IPS DF 6.9 (cell line): ENCODE data around the gene CA9.

ENCODE experiments used
- DNase-seq: peaks from one replicate; pipeline ENCODE4 v3.0.0-alpha.2; 2013; ENCODE audit warnings: low read depth, low spot score
- H3K27ac ChIP-seq: one replicate; pipeline ENCODE4 v1.5.1; 2013; ENCODE audit warnings: low read length, control low read depth
- H3K27me3 ChIP-seq: 2 replicates; pipeline ENCODE4 v1.6.1; 2013; ENCODE audit warnings: mild to moderate bottlenecking, low read length; ENCODE audit not compliant: control insufficient read depth, insufficient read depth
- H3K36me3 ChIP-seq: 2 replicates; pipeline ENCODE4 v1.6.1; 2013; ENCODE audit warnings: low read length; ENCODE audit not compliant: control insufficient read depth, insufficient read depth
- H3K4me1 ChIP-seq: 2 replicates; pipeline ENCODE4 v1.6.1; 2013; ENCODE audit warnings: low read length; ENCODE audit not compliant: control insufficient read depth, insufficient read depth
- H3K4me3 ChIP-seq: 2 replicates; pipeline ENCODE4 v1.5.1; 2013; ENCODE audit warnings: mild to moderate bottlenecking, low read length
- H3K9me3 ChIP-seq: 2 replicates; pipeline ENCODE4 v1.6.1; 2013; ENCODE audit warnings: low read length, inconsistent platforms; ENCODE audit not compliant: control insufficient read depth, insufficient read depth
- WGBS: extraction: QIAGEN DNeasy Blood & Tissue Kit; methylation state at CpG from one replicate; pipeline ENCODE4 v1.1.7; 2013; ENCODE audit warnings: mixed read lengths, missing lambda C conversion rate; ENCODE audit not compliant: insufficient read length, insufficient coverage; 5-methylcytosine and 5-hydroxymethylcytosine counted together

CA9 gene

GRCh38 chr9:35685506-35685905, 11.8 kb downstream of the CA9 start:
- H3K9me3 ChIP-seq, result no peaks in the 10 kb centered on the region
- H3K27ac ChIP-seq, result no peak overlapping the region
- peaks cover under 1% of the 10 kb centered on the region for H3K4me1 ChIP-seq
- no peak for DNase-seq
- no peak overlapping the region for H3K4me3 ChIP-seq
- H3K27me3 ChIP-seq, result no peaks in the 10 kb centered on the region
- no CpG with 5 or more reads among the region's 13 CpGs for WGBS
- peaks cover 43% of the 10 kb centered on the region for H3K36me3 ChIP-seq

GRCh38 chr9:35686222-35687203, 12.8 kb downstream of the CA9 start:
- Histone ChIP-seq H3K4me1 (peaks cover 2% of the 10 kb centered on the region; the same call in 1 of the 2 replicates), H3K4me3 (no peak overlapping the region), H3K36me3 (peaks cover 43% of the 10 kb centered on the region), H3K27ac (no peak overlapping the region), H3K27me3 (no peaks in the 10 kb centered on the region), H3K9me3 (no peaks in the 10 kb centered on the region)
- WGBS, result no CpG with 5 or more reads among the region's 11 CpGs
- DNase-seq, result no peak

GRCh38 chr9:35687306-35687705, 13.6 kb downstream of the CA9 start:
- Histone ChIP-seq H3K9me3 (no peaks in the 10 kb centered on the region), H3K4me1 (peaks cover 2% of the 10 kb centered on the region; the same call in 1 of the 2 replicates), H3K27me3 (no peaks in the 10 kb centered on the region), H3K4me3 (no peak overlapping the region), H3K36me3 (peaks cover 41% of the 10 kb centered on the region), H3K27ac (no peak overlapping the region)
- DNase-seq, result no peak
- WGBS, result no CpG with 5 or more reads among the region's 2 CpGs

GRCh38 chr9:35687972-35688557, 14.3 kb downstream of the CA9 start:
- peaks cover 33% of the 10 kb centered on the region for H3K36me3 ChIP-seq
- no peak overlapping the region for H3K27ac ChIP-seq
- no peak overlapping the region for H3K4me3 ChIP-seq
- H3K27me3 ChIP-seq, result no peaks in the 10 kb centered on the region
- H3K4me1 ChIP-seq, result peaks cover 2% of the 10 kb centered on the region; the same call in 1 of the 2 replicates
- no CpG with 5 or more reads among the region's 2 CpGs for WGBS
- DNase-seq, result no peak
- no peaks in the 10 kb centered on the region for H3K9me3 ChIP-seq

- Histone ChIP-seq H3K27me3 (no peaks in the 10 kb centered on the region), H3K4me1 (peaks cover 2% of the 10 kb centered on the region; the same call in 1 of the 2 replicates), H3K9me3 (no peaks in the 10 kb centered on the region), H3K4me3 (peak overlapping the region; percentile 61; the same call in 1 of the 2 replicates), H3K27ac (no peak overlapping the region), H3K36me3 (peaks cover 26% of the 10 kb centered on the region)
- no peak for DNase-seq
- WGBS, result no CpG with 5 or more reads among the region's 12 CpGs
Observed at GRCh38 chr9:35688558-35689541, 15.1 kb downstream of the CA9 start.

- Histone ChIP-seq H3K27ac (no peak within 1 kb of the TSS), H3K4me1 (peaks cover 2% of the 10 kb centered on the region; the same call in 1 of the 2 replicates), H3K27me3 (no peaks in the 10 kb centered on the region), H3K36me3 (peaks cover 19% of the 10 kb centered on the region), H3K4me3 (peak within 1 kb of the TSS; percentile 61), H3K9me3 (no peaks in the 10 kb centered on the region)
- WGBS, result no CpG with 5 or more reads among the region's 61 CpGs
- no peak for DNase-seq
Observed at GRCh38 chr9:35689542-35690293, 16.0 kb downstream of the CA9 start, which contains the start of gene TPM2. TPM2 (minus strand) TSS chr9:35689925; CDS start chr9:35689817, 108 bp downstream.

- Histone ChIP-seq H3K9me3 (no peaks in the 10 kb centered on the region), H3K36me3 (peaks cover 14% of the 10 kb centered on the region), H3K27me3 (no peaks in the 10 kb centered on the region), H3K4me1 (peaks cover 2% of the 10 kb centered on the region; the same call in 1 of the 2 replicates), H3K27ac (no peak overlapping the region), H3K4me3 (peak overlapping the region; percentile 61)
- DNase-seq, result no peak
- WGBS, result no CpG with 5 or more reads among the region's 21 CpGs
Observed at GRCh38 chr9:35690294-35690613, 16.5 kb downstream of the CA9 start.

- Histone ChIP-seq H3K27me3 (no peaks in the 10 kb centered on the region), H3K9me3 (no peaks in the 10 kb centered on the region), H3K4me1 (peaks cover 2% of the 10 kb centered on the region; the same call in 1 of the 2 replicates), H3K4me3 (peak overlapping the region; percentile 61), H3K36me3 (peaks cover 8% of the 10 kb centered on the region; the same call in 1 of the 2 replicates), H3K27ac (no peak overlapping the region)
- no peak for DNase-seq
- no CpG with 5 or more reads among the region's 61 CpGs for WGBS
Observed at GRCh38 chr9:35690614-35691333, 17.0 kb downstream of the CA9 start.

GRCh38 chr9:35691334-35691650, 17.6 kb downstream of the CA9 start:
- no peak overlapping the region for H3K27ac ChIP-seq
- H3K4me3 ChIP-seq, result peak overlapping the region; percentile 61; the same call in 1 of the 2 replicates

More at GRCh38 chr9:35691334-35691650, 17.6 kb downstream of the CA9 start:
- no peaks in the 10 kb centered on the region for H3K27me3 ChIP-seq
- peaks cover 6% of the 10 kb centered on the region; the same call in 1 of the 2 replicates for H3K36me3 ChIP-seq
- no peak for DNase-seq
- H3K4me1 ChIP-seq, result peaks cover 2% of the 10 kb centered on the region; the same call in 1 of the 2 replicates
- H3K9me3 ChIP-seq, result no peaks in the 10 kb centered on the region
- WGBS, result no CpG with 5 or more reads among the region's 10 CpGs
